ENCODE measurements around the gene BORCS6. TPM values are rescaled to one million over a fixed set of nuclear protein-coding genes. Genes with fewer than 3 reads are reported as not detected.
"Not testable (repeated sequence)": the region's sequence is repeated elsewhere in the genome, so short reads cannot be mapped to it uniquely, and the experiment has no call there.

BORCS6 gene
- total RNA-seq, 4 donors from 2014 or later, result 8.8 to 16.5 (median 13.4) TPM

DNA sequence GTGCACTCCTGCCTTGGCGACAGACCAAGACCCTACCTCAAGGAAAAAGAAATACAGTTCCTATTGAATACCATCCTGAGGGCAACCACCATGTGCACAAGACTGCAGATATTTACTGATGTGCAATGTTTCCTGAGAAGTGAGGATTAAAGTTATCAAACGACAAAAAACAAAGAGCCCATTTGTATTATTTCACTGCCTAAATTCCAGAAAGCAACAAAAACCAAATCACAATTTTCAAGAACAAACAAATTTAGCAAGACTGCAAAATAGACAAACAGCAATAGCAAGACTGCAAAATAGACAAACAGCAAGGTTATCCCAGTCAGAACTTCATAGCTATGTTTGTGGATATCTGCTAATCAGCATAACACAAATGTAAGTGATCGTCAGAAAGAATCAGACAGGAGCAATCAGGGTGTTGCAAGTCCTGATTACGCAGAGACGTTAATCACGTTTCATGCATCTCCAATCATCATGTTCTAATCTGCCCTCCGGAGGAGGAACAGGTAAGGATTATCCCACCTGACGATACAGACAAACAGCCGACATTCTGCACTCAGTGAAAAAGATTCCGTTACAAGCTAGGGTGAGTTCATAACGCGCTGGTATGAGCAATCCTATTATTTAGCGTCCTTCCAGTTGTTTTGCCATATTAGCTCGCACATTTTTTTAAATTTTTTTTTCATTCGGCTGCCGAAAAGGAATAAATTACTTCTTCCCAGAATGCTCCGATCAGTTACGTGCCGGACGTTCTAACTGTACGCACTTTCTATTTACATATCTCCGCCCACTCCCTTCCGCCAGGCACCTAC is 16.7 kb downstream of the BORCS6 start:
- Histone ChIP-seq H3K4me3 (peak overlapping the region; percentile 27 to 57 (median 46)), H3K4me1 (peaks cover 21 to 44% (median 32%) of the 10 kb centered on the region in 3 donors), H3K27ac (peak overlapping the region; percentile 81 to 96 (median 90)), H3K9me3 (no peaks in the 10 kb centered on the region), H3K27me3 (no peaks in the 10 kb centered on the region), H3K36me3 (no peaks in the 10 kb centered on the region)
- TF ChIP-seq, protein P1, sequence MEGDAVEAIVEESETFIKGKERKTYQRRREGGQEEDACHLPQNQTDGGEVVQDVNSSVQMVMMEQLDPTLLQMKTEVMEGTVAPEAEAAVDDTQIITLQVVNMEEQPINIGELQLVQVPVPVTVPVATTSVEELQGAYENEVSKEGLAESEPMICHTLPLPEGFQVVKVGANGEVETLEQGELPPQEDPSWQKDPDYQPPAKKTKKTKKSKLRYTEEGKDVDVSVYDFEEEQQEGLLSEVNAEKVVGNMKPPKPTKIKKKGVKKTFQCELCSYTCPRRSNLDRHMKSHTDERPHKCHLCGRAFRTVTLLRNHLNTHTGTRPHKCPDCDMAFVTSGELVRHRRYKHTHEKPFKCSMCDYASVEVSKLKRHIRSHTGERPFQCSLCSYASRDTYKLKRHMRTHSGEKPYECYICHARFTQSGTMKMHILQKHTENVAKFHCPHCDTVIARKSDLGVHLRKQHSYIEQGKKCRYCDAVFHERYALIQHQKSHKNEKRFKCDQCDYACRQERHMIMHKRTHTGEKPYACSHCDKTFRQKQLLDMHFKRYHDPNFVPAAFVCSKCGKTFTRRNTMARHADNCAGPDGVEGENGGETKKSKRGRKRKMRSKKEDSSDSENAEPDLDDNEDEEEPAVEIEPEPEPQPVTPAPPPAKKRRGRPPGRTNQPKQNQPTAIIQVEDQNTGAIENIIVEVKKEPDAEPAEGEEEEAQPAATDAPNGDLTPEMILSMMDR (IDR thresholded peaks at IDR 0.05), result peak in 3 of 6 experiments; percentile 13 to 26 (median 19)
- peak; percentile 96 to 100 (median 99) for TF ChIP-seq POLR2A (IDR thresholded peaks at IDR 0.05)
- 0% methylated on average over 23 of the region's 23 CpGs for WGBS, 2 donors
- intact Hi-C loops (cut with DNase I), result no loop called here
- DNase-seq, result no peak

GRCh38 chr17:8170186-8170585 is 19.8 kb downstream of the BORCS6 start:
- WGBS, 2 donors, result 90 to 92% methylated on average over 12 to 18 of the region's 19 CpGs
- H3K4me3 ChIP-seq; DNase-seq; H3K27ac ChIP-seq; H3K9me3 ChIP-seq; H3K36me3 ChIP-seq; intact Hi-C loops (cut with DNase I); H3K27me3 ChIP-seq: not testable (repeated sequence)
- H3K4me1 ChIP-seq, result peaks cover 18 to 39% (median 23%) of the 10 kb centered on the region in 3 donors

DNA sequence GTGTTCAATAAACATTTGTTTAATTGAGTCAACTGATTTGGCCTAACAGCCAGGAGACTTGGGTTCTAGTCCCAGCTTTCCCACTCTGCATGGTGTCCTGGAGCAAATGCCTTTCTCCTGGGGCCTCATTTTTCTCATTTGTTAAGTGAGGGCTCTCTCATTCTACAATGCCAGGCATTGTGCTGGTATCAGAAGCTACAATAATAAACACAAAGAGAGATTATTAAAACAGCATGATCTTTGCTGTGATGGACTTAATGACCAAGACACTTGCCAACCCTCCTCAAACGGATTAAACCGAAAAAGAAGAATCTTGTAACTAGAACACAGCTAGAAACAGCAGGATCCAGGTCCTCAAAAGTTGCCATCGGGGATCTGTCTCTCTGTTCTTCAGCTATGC is 22.5 kb downstream of the BORCS6 start:
- TF ChIP-seq, protein P1 (IDR thresholded peaks at IDR 0.05), result no peak
- no peak for TF ChIP-seq POLR2A (IDR thresholded peaks at IDR 0.05)
- WGBS, 2 donors, result 73 to 86% methylated on average over 3 of the region's 3 CpGs
- Histone ChIP-seq H3K27ac (no peak overlapping the region), H3K4me3 (no peak overlapping the region), H3K9me3 (no peaks in the 10 kb centered on the region), H3K4me1 (peaks cover 23 to 38% (median 28%) of the 10 kb centered on the region in 3 donors), H3K27me3 (no peaks in the 10 kb centered on the region), H3K36me3 (no peaks in the 10 kb centered on the region)
- DNase-seq, result no peak
- intact Hi-C loops (cut with DNase I), result no loop called here

GRCh38 chr17:8166731-8167130 is 23.2 kb downstream of the BORCS6 start:
- H3K9me3 ChIP-seq, result no peaks in the 10 kb centered on the region
- WGBS, 2 donors, result 57 to 58% methylated on average over 5 to 6 of the region's 6 CpGs
- intact Hi-C loops (cut with DNase I), result no loop called here
- TF ChIP-seq, protein P1 (IDR thresholded peaks at IDR 0.05), result no peak
- no peak for TF ChIP-seq POLR2A (IDR thresholded peaks at IDR 0.05)
- no peak overlapping the region for H3K4me3 ChIP-seq
- no peaks in the 10 kb centered on the region for H3K36me3 ChIP-seq
- peak overlapping the region; percentile 3 to 69 (median 43) for H3K27ac ChIP-seq
- no peaks in the 10 kb centered on the region for H3K27me3 ChIP-seq
- H3K4me1 ChIP-seq, result peaks cover 26 to 39% (median 33%) of the 10 kb centered on the region in 3 donors
- DNase-seq, result no peak

- H3K9me3 ChIP-seq, result no peaks in the 10 kb centered on the region
- no peak for DNase-seq
- TF ChIP-seq POLR2A (IDR thresholded peaks at IDR 0.05), result no peak
- TF ChIP-seq, protein P1 (IDR thresholded peaks at IDR 0.05), result no peak
- H3K4me3 ChIP-seq, result no peak overlapping the region
- H3K27me3 ChIP-seq, result no peaks in the 10 kb centered on the region
- peaks cover 0 to 19% (median 7%) of the 10 kb centered on the region in 3 donors for H3K36me3 ChIP-seq
- peak overlapping the region; percentile 97 to 100 (median 99) for H3K27ac ChIP-seq
- intact Hi-C loops (cut with DNase I), result no loop called here
- H3K4me1 ChIP-seq, result peaks cover 39 to 59% (median 47%) of the 10 kb centered on the region in 3 donors
- WGBS, 2 donors, result 70 to 74% methylated on average over 2 to 5 of the region's 6 CpGs
Observed at GRCh38 chr17:8164815-8165131, 25.2 kb downstream of the BORCS6 start.

Measured in esophagus squamous epithelium (tissue), 5 donors.